Anterior cingulate cortex (tissue), 58 donors: ENCODE measurements around the gene PIGR.

ENCODE experiments used
- DNase-seq, 58 donors: peaks; one replicate each; lab custom pipeline; 2025; lab: John Stamatoyannopoulos, UW

Gene PIGR

DNA sequence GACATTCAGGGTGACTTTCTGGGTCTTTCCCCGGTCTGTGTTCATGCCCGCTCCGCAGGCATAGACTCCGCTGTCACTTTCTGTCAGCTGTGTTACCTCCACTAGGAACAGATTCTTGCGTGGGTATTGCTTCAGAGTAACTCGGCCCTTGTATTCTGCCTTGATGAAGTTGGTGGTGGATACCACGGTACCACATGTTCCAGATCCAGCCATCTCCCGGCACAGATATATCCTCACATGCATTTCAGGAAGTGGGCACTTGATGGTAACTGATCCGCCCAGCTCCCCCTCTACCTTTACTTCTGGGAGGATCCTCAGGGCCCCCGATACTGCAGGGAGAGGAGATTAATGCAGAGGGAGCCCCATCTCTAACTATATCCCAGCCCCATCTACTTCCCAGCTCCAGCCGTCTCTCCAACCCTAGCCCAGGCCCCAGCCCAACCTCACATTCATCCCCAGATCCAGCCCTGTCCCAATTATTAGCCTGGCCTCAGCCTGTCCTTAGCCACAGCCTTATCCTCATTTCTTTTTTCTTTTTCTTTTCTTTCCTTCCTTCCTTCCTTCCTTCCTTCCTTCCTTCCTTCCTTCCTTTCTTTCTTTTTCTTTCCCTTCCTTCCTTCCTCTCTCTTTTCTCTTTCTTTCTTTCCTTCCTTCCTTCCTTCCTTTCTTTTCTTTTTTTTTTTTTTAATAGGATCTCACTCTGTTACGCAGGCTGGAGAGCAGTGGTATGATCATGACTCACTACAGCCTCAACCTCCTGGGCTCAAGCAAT is 32.3 kb downstream of the PIGR start:
- DNase-seq: no peak

DNA sequence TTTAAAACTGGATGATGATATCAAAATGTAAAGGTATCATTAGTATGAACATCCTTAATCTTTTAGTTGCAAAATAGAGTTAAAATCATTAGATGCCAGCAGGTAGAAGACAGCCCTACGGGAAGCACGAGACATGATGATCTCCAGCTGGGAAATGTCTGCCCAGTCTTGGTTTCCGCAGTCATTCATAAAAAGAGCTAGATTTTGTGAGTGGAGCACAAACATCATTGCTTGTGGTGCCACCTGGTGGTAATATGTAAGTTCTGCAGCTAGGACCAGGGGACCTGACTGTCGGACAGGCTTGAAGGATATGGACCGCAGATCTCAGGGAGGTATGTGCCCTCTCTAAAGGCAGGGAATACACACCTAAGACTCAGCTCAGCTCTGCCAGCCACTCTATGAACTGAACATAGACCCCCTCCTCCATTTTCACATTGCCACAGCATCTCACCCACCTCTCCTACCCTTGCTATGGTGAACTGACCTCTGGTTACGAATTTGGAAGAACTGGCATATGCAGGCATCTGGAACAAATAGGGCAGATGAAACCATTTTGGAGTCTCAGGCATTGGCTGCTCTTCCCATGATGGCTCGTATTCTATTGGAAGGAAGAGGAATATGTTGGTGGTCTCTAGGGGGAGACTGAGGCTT is 33.7 kb downstream of the PIGR start:
- peak in 48 of 58 donors; percentile 2 to 71 (median 38) for DNase-seq

- DNase-seq: peak in 2 of 58 donors; percentile 8 to 19
Observed at GRCh38 chr1:206911064-206911663, 35.1 kb downstream of the PIGR start.

- DNase-seq: no peak
Observed at GRCh38 chr1:206909883-206910318, 36.4 kb downstream of the PIGR start.

GRCh38 chr1:206909161-206909882 is 36.9 kb downstream of the PIGR start:
- DNase-seq: peak in 6 of 58 donors; percentile 4 to 47 (median 24)

- DNase-seq: no peak
Observed at GRCh38 chr1:206908038-206908437, 38.2 kb downstream of the PIGR start.

- no peak for DNase-seq
Observed at GRCh38 chr1:206907304-206907991, 38.8 kb downstream of the PIGR start.

DNA sequence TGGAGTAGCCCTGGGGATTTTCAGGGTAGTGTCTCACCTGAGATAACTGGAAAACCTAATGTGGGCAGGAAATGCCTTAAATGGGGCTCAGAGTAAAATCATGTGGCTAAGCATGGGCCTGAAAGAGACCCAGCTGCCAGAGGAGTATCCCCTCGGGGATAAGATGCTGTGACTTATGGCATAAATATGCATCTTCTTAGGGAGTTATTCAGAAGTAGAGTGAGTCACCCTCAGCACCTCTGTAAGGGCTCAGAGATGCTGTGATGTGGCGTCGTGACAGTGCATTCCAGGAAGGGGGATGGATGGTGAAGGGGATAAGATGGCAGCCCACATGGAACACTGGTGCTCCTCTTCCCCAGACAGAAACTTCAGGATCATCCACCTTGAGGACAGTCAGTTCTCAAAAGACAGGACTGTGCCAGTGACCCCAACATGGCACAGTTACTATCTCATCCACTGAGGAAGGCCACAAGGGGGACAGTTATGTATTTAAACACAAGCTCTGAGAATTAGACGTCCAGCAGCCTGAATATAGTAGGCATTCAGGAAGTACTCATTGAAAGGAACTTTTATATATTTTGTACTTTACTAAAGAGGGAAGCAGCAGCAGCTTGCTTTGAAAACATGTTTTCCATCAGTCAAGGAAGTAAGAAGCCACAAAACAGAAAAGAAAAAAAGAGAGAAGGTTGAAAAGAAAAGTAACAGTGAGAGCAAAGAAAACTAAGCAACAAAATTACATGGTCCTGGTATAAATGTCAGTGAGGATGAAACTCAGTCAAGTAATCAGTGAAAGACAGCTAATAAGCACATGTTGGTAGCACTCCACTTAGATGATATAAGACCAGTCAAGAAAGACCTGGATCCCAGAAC is 40.7 kb downstream of the PIGR start:
- DNase-seq: no peak

GRCh38 chr1:206904423-206905142 is 41.7 kb downstream of the PIGR start:
- DNase-seq: no peak

GRCh38 chr1:206903687-206904086 is 42.6 kb downstream of the PIGR start:
- no peak for DNase-seq

DNA sequence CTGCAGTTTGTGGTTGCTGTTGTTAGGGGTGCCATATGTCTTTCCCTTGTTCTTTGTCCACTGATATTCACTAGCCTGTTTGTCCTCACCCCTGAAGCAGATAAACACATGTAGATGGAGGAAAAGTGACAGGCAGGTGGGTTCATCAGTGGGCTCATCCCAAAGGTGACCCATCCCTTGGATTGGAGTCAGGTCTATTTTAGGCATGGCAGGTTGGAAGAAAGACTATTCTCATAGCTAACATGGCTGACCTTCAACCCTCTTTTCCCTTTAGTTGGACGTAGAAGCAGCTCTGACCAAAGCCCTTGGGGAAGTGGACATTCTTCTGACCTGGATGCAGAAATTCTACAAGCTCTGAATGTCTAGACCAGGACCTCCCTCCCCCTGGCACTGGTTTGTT is 43.6 kb downstream of the PIGR start:
- no peak for DNase-seq

DNA sequence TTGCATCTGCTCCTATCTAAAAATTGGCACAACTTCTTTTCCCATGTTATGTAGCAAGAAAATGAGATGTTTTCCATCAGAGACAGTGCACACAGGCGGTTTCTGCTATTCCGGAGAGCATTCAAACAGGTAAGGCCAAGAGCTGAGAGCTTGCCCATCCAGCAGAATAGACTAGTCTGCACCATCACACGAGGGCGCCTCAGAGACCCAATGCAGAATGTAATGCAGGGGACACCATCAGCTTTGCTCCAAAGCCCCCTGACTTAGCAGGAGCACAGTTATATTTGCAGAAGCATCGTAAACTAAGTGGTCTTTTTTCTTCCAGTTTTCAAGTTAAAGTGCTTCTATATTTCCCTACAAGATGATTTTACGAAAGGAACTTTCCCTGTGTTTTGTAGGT is 44.3 kb downstream of the PIGR start:
- DNase-seq: no peak

- DNase-seq: no peak
Observed at GRCh38 chr1:206900149-206900548, 46.1 kb downstream of the PIGR start.

DNA sequence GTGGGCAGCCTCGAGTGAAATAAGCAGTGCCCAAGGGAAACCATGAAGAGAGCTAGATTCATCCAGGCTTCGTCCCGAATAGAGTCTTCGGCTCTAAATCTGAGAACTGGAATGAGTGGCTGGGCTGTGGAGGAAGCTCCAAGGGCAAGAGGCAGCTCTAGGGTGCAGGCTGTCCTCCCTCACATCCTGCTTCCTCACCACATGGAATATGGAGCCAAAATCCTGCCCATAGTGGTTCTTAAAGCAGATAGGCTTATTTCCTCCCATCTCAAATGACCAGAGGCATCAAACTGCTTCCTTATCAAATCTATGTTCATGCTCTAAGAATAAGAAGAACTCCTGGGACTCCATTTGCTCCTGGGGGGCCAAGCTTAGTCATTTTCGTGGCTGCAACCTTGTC is 46.5 kb downstream of the PIGR start:
- no peak for DNase-seq

- no peak for DNase-seq
Observed at GRCh38 chr1:206898915-206899431, 47.3 kb downstream of the PIGR start.

DNA sequence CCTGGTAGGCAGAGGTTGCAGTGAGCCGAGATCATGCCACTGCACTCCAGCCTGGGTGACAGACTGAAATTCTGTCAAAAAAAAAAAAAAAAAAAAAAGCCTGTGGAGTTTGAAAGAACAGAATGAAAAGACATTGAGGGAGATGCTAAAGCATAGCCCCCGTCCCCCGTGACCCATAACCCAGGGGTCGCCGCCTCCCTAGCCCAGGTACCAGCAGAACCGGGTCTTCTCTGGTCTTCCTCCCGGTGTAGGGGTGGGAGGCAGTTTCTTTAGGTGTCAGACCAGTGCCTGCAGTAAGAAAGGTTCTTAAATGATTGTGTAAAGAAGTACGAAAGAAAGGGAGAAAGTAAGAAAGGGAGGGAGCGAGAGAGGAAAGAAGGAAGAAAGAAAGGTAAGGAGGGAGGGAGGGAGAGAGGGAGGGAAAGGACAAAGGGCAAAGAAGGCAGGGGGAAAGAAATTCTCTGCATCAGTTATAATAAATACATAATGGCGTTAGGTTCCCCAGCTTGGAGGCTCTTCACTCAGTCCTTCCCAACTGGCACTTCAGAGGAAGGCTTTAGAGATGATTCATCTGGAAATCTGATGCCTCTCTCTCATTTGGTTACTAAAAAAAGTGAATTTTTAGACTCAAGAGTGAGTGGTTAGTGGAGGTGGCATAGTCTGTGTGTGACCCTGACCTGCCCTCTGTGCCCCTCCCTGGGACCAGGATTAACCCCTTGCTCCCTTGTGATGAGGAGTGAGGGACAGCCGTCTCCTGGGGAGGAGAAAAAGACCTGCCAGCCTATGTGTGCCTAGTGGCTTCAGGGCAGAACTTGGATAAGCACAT is 48.0 kb downstream of the PIGR start:
- DNase-seq: no peak

DNA sequence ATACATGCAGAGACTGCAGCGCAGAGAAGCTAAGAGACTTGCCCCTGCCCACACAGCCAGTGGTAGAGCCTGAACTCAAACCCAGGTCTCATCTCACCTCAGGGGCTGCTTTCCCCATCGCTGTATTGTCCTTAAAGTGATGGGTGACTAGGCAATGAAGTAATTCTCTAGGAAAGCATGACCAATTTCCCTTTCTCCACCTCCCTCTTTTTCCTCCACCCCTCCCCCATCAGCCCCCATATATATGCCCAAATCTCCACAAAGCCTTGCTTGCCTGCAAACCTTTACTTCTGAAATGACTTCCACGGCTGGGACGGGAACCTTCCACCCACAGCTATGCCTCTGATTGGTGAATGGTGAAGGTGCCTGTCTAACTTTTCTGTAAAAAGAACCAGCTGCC is 49.1 kb downstream of the PIGR start, which contains the start of gene IL24:
Gene IL24 (plus strand): TSS at position 269 of the 400 bp plus-strand sequence. CDS start 390 bp downstream, outside the sequence.
- no peak for DNase-seq
